ENCODE data around the gene ZNF200. TPM values are rescaled to one million over a fixed set of nuclear protein-coding genes. Genes with fewer than 3 reads are reported as not detected.

ZNF200 gene
- total and polyA plus RNA-seq, 2 of the 13 experiments (the other 11 are each of a cell fraction or from before 2014, with no cell fraction given) = 3.5 to 16.5 TPM

GRCh38 chr16:3264137-3265036 is 29.4 kb upstream of the ZNF200 start (continued):
- TF ChIP-seq NFAT5 (CRISPR knock-in tag; IDR thresholded peaks at IDR 0.05) (no peak; the same call in none of the 2 replicates), MNT (IDR thresholded peaks at IDR 0.05) (peak; percentile 89), TP53 (CRISPR knock-in tag; conservative IDR thresholded peaks at IDR 0.05) (no peak), ZNF414 (CRISPR knock-in tag; IDR thresholded peaks at IDR 0.05) (no peak), ZNF224 (CRISPR knock-in tag; IDR thresholded peaks at IDR 0.05) (no peak), RCOR2 (CRISPR knock-in tag; IDR thresholded peaks at IDR 0.05) (no peak), IRX3 (CRISPR knock-in tag; IDR thresholded peaks at IDR 0.05; ENCODE audit: borderline replicate concordance, low read depth) (no peak), TSC22D2 (CRISPR knock-in tag; IDR thresholded peaks at IDR 0.05; ENCODE audit: borderline replicate concordance) (0 out of 2 replicates have a peak, but pooled peaks have one; percentile 45), ZNF367 (CRISPR knock-in tag; IDR thresholded peaks at IDR 0.05; ENCODE audit: borderline replicate concordance) (no peak), NFYB (CRISPR knock-in tag; IDR thresholded peaks at IDR 0.05) (peak; percentile 99), ZNF552 (CRISPR knock-in tag; IDR thresholded peaks at IDR 0.05; ENCODE audit: borderline replicate concordance) (no peak), HMGXB3 (CRISPR knock-in tag; IDR thresholded peaks at IDR 0.05; ENCODE audit: borderline replicate concordance) (peak; percentile 93), SMARCE1 (IDR thresholded peaks at IDR 0.05; ENCODE audit: borderline replicate concordance) (no peak), RARG (CRISPR knock-in tag; IDR thresholded peaks at IDR 0.05; ENCODE audit: low read depth) (no peak), PITX1 (CRISPR knock-in tag; IDR thresholded peaks at IDR 0.05) (peak; percentile 88), THAP7 (CRISPR knock-in tag; IDR thresholded peaks at IDR 0.05) (no peak; the same call in 1 of the 2 replicates)

All from HepG2 (cell line).